ENCODE data around the gene RASSF1.

GRCh38 chr3:50350527-50351322 lies 10.1 kb upstream of the RASSF1 start, which contains the start of the genes CYB561D2 and NPRL2:
- TF ChIP-seq EZH2 (IDR thresholded peaks at IDR 0.05; ENCODE audit: borderline replicate concordance, low read depth, low read length, severe bottlenecking) (no peak), POLR2AphosphoS5 (IDR thresholded peaks at IDR 0.05; ENCODE audit: insufficient read depth, low read depth, low read length) (peak; percentile 67), POLR2A (IDR thresholded peaks at IDR 0.05; ENCODE audit: low read depth, low read length) (peak; percentile 80), MYC (IDR thresholded peaks at IDR 0.05; ENCODE audit: low read depth, low read length) (no peak), MAX (IDR thresholded peaks at IDR 0.05; ENCODE audit: insufficient read depth, insufficient read length) (no peak), JUN (IDR thresholded peaks at IDR 0.05; ENCODE audit: borderline replicate concordance, insufficient read depth, insufficient read length, low read depth) (no peak)
- TF ChIP-seq, protein P1, sequence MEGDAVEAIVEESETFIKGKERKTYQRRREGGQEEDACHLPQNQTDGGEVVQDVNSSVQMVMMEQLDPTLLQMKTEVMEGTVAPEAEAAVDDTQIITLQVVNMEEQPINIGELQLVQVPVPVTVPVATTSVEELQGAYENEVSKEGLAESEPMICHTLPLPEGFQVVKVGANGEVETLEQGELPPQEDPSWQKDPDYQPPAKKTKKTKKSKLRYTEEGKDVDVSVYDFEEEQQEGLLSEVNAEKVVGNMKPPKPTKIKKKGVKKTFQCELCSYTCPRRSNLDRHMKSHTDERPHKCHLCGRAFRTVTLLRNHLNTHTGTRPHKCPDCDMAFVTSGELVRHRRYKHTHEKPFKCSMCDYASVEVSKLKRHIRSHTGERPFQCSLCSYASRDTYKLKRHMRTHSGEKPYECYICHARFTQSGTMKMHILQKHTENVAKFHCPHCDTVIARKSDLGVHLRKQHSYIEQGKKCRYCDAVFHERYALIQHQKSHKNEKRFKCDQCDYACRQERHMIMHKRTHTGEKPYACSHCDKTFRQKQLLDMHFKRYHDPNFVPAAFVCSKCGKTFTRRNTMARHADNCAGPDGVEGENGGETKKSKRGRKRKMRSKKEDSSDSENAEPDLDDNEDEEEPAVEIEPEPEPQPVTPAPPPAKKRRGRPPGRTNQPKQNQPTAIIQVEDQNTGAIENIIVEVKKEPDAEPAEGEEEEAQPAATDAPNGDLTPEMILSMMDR (IDR thresholded peaks at IDR 0.05; ENCODE audit: extremely low read depth in 1 of 2, insufficient read depth in 1 of 2, low read depth in 1 of 2, low read length in 2 of 2): no peak

Measured in endothelial cell of umbilical vein (primary cell).